MCF 10A (cell line): ENCODE results near the gene SLIT3. TPM values are rescaled to one million over a fixed set of nuclear protein-coding genes. Genes with fewer than 3 reads are reported as not detected.

Experiments used
- BruUV-seq: library from RNA; stranded (reverse); fragments of 400-500 nt; replicated peaks from 2 replicates; lab custom pipeline; 2021; lab: Mats Ljungman, UMichigan
- CTCF ChIA-PET: fragments of 300-600 bp; sonication (Branson Sonifier 250); formaldehyde crosslinking; extraction: SDS; loops from one replicate; lab custom pipeline; 2021; ENCODE audit warnings: antibody characterized with exemption, inconsistent platforms; lab: Yijun Ruan, JAX
- POLR2A ChIA-PET: fragments of 300-600, 350-650 bp; sonication (Branson Sonifier 250); formaldehyde crosslinking; extraction: SDS; loops from one replicate; lab custom pipeline; 2020; ENCODE audit warnings: antibody characterized with exemption, inconsistent platforms; lab: Yijun Ruan, JAX
- DNase-seq: peaks from one replicate; pipeline ENCODE4 v3.0.0-alpha.2; 2018; ENCODE audit not compliant: unreplicated experiment
- H3K27ac Mint-ChIP-seq: one replicate; pipeline ENCODE4 v1.8.0; 2022; ENCODE audit warnings: mild to moderate bottlenecking, low read depth, mixed read lengths; ENCODE audit not compliant: unreplicated experiment
- H3K27me3 Mint-ChIP-seq: one replicate; pipeline ENCODE4 v1.8.0; 2022; ENCODE audit warnings: mixed read lengths; ENCODE audit not compliant: insufficient read depth, unreplicated experiment
- H3K36me3 Mint-ChIP-seq: one replicate; pipeline ENCODE4 v1.8.0; 2022; ENCODE audit warnings: mild to moderate bottlenecking, moderate library complexity, mixed read lengths; ENCODE audit not compliant: insufficient read depth, unreplicated experiment
- H3K4me1 Mint-ChIP-seq: one replicate; pipeline ENCODE4 v1.8.0; 2022; ENCODE audit warnings: mixed read lengths; ENCODE audit not compliant: insufficient read depth, unreplicated experiment
- H3K4me3 Mint-ChIP-seq: one replicate; pipeline ENCODE4 v1.8.0; 2022; ENCODE audit warnings: mild to moderate bottlenecking, moderate library complexity, mixed read lengths; ENCODE audit not compliant: unreplicated experiment
- H3K9me3 Mint-ChIP-seq: one replicate; pipeline ENCODE4 v1.8.0; 2022; ENCODE audit warnings: mixed read lengths; ENCODE audit not compliant: unreplicated experiment
- intact Hi-C: fragments of 100-400 bp; cut with micrococcal nuclease; formaldehyde crosslinking; loops from 2 replicates; pipeline ENCODE4 v1.14.1; 2022
- total RNA-seq: library from RNA; stranded (reverse); gene quantifications from 2 replicates; pipeline ENCODE4 v1.2.3, GENCODE V29; 2022
- TF ChIP-seq, protein P1 (sequence below): fragments of 200-600 bp; IDR thresholded peaks from one replicate; pipeline ENCODE4 v1.8.0; 2022; ENCODE audit warnings: antibody characterized with exemption, mild to moderate bottlenecking; ENCODE audit not compliant: unreplicated experiment

SLIT3 gene
- total RNA-seq, 1 experiment from 2014 or later = 0.89 TPM

DNA sequence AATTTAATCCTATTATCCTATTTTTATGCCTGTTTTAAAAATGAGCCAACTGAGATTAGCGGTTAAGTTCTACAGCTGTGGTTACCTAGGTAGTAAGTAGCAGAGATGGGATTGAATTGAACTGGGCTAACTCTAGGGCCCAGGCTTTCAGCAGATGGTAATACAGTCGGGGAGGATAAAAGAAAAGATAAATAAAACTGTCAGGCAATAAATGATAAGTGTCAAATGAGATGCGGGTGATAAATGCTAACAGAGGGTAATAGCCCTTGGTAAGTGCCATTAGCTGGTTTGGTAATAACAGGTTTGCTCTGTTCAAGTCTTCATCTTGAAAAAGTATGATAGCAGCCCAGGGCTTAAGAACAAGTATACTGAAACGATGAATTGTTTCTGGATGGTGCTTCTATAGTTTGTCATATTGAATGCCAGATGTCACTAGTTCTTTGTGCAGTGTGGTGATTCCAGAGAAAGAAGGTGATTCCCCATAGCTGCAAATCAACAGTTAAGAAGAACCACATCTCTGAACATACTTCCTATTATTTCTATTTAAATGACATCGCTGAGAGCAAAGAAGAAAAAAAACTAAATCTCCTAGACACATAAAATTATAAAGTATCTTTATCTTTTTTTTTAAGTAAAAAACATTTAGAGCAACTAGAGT is 360.9 kb downstream of the SLIT3 start:
- ChIA-PET POLR2A (no interaction called here), CTCF (interaction anchor here (0.7 to 2.0 kb wide), 4 partner anchors 10 to 1131 kb away, joined by 3 to 5 read pairs (median 3); no protein-coding TSS in a partner anchor)
- BruUV-seq = no TSS peak

DNA sequence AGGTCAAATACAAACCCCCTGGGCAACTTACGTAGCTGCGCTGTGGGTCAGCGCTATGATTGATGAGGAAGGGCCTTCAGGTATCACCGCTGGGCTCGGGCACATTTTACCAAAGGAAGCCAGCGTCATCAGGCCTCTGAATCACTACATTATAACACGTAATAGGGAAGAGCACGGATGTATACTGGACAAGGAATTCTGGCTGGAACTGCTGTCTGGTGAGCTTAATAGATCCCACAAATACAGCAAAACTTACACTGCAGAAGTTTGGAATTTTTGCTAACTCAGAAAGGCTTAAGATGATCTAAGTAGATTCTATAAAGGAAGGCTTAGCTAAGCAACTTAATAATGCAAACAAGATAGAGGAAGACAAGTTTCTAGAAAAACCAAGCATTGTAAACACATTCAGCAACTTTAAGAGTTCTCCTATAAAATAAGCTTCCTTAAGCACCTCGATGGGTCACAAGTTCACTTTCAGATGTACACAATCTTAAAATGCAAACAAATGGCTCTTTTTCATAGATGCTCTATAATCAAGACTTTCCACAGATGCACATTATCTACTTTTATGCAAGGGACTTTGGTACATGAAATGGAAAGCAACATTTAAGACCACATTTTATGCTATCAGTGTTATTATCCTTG is 361.7 kb downstream of the SLIT3 start:
- TF ChIP-seq, protein P1, sequence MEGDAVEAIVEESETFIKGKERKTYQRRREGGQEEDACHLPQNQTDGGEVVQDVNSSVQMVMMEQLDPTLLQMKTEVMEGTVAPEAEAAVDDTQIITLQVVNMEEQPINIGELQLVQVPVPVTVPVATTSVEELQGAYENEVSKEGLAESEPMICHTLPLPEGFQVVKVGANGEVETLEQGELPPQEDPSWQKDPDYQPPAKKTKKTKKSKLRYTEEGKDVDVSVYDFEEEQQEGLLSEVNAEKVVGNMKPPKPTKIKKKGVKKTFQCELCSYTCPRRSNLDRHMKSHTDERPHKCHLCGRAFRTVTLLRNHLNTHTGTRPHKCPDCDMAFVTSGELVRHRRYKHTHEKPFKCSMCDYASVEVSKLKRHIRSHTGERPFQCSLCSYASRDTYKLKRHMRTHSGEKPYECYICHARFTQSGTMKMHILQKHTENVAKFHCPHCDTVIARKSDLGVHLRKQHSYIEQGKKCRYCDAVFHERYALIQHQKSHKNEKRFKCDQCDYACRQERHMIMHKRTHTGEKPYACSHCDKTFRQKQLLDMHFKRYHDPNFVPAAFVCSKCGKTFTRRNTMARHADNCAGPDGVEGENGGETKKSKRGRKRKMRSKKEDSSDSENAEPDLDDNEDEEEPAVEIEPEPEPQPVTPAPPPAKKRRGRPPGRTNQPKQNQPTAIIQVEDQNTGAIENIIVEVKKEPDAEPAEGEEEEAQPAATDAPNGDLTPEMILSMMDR = no peak
- no peaks in the 10 kb centered on the region for H3K27me3 Mint-ChIP-seq
- H3K27ac Mint-ChIP-seq = no peak overlapping the region
- intact Hi-C loops = no loop called here
- BruUV-seq = no TSS peak
- H3K9me3 Mint-ChIP-seq = no peaks in the 10 kb centered on the region
- H3K4me1 Mint-ChIP-seq = no peaks in the 10 kb centered on the region
- H3K36me3 Mint-ChIP-seq = no peaks in the 10 kb centered on the region
- CTCF ChIA-PET = interaction anchor here (0.7 to 2.0 kb wide), 3 partner anchors 10 to 720 kb away, joined by 3 to 5 read pairs (median 3); no protein-coding TSS in a partner anchor
- POLR2A ChIA-PET = interaction anchor here (0.6 kb wide), 1 partner anchor 1774 kb away, joined by 3 read pairs; no protein-coding TSS in a partner anchor
- no peak for DNase-seq
- no peak overlapping the region for H3K4me3 Mint-ChIP-seq

More for the DNA sequence above, 360.9 kb downstream of the SLIT3 start:
- TF ChIP-seq, protein P1 = no peak
- intact Hi-C loops = no loop called here
- no peaks in the 10 kb centered on the region for H3K4me1 Mint-ChIP-seq
- no peak overlapping the region for H3K4me3 Mint-ChIP-seq
- no peaks in the 10 kb centered on the region for H3K9me3 Mint-ChIP-seq
- DNase-seq = no peak
- H3K27me3 Mint-ChIP-seq = no peaks in the 10 kb centered on the region
- no peak overlapping the region for H3K27ac Mint-ChIP-seq
- no peaks in the 10 kb centered on the region for H3K36me3 Mint-ChIP-seq

DNA sequence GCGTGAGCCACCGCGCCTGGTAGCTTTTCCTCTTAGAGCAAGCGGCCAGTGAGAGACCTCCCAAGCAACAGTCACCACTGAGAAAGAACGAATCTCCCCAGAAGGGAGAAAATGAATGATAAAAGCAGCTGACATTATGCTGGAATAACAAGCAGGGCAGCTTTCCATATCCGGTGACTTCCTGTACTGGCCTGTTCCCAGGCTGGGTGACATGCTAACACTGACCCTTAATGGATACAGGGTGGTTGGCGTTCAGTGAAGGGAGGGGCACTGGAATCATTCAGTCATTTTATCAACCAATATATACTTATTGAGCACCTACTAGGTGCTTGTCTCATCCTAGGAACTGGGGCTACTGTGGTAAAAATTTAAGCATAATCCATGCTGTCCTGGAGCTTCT is 364.4 kb downstream of the SLIT3 start:
- intact Hi-C loops = no loop called here
- no peaks in the 10 kb centered on the region for H3K9me3 Mint-ChIP-seq
- H3K36me3 Mint-ChIP-seq = no peaks in the 10 kb centered on the region
- H3K4me3 Mint-ChIP-seq = no peak overlapping the region
- H3K27me3 Mint-ChIP-seq = no peaks in the 10 kb centered on the region
- peaks cover 8% of the 10 kb centered on the region for H3K4me1 Mint-ChIP-seq
- H3K27ac Mint-ChIP-seq = no peak overlapping the region
- no TSS peak for BruUV-seq
- CTCF ChIA-PET = interaction anchor here (1.0 to 2.2 kb wide), 4 partner anchors 9 to 51 kb away, joined by 3 to 13 read pairs (median 4); no protein-coding TSS in a partner anchor
- DNase-seq = no peak
- POLR2A ChIA-PET = no interaction called here
- TF ChIP-seq, protein P1 = no peak

DNA sequence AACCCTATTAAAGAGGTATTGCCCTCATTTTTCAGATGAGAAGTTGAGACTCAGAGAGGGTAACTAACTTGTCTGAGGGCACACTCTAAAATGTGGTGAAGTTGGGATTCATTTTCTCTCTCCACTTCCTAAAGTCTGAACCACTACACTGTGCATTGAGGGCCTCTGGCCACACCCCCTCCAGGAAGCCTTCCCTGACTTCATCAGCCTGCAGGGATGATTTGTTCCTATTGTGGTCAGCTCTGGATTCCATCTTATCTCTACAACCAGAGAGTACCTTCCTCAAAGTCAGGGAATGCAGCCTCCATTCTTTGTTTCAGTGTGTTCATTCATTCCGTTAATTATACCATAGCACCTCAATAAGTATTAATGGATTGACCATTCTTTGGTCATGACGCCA is 365.8 kb downstream of the SLIT3 start:
- Mint-ChIP-seq H3K36me3 (no peaks in the 10 kb centered on the region), H3K4me3 (no peak overlapping the region), H3K4me1 (peaks cover 14% of the 10 kb centered on the region), H3K27me3 (no peaks in the 10 kb centered on the region), H3K9me3 (no peaks in the 10 kb centered on the region), H3K27ac (no peak overlapping the region)
- CTCF ChIA-PET = interaction anchor here (0.9 to 2.2 kb wide), 2 partner anchors 12 to 263 kb away, joined by 3 to 13 read pairs; no protein-coding TSS in a partner anchor
- DNase-seq = no peak
- intact Hi-C loops = no loop called here
- TF ChIP-seq, protein P1 = no peak
- POLR2A ChIA-PET = no interaction called here
- no TSS peak for BruUV-seq
